Activated CD4-positive, alpha-beta T cell treated with anti-CD3 and anti-CD28 coated beads, Interleukin-2, amount 10 ng/mL, durations not matched to agents 24 days and 14 days (primary cell): ENCODE measurements around the gene DENND1B. TPM values are rescaled to one million over a fixed set of nuclear protein-coding genes. Genes with fewer than 3 reads are reported as not detected.

Experiments used
- total RNA-seq: library from RNA; stranded (reverse); gene quantifications from 2 replicates; pipeline ENCODE4 v1.2.3, GENCODE V29; 2022

DENND1B gene
- total RNA-seq, 1 donor from 2014 or later: 15.0 TPM

Other genes with a start within 250 kb of the DENND1B start
- gene C1orf53, start 127.2 kb upstream of the DENND1B start, total RNA-seq: 1.0 and 1.3 TPM in 2 replicates
- 0.02 and 0.05 TPM in 2 replicates for gene LHX9, start 141.9 kb upstream of the DENND1B start, total RNA-seq